MV-4-11 (cell line): Measurements from ENCODE around the gene UGDH.
"Not testable (repeated sequence)": the region's sequence is repeated elsewhere in the genome, so short reads cannot be mapped to it uniquely, and the experiment has no call there.

Experiments
- DNase-seq: peaks from one replicate; lab custom pipeline; 2025; lab: John Stamatoyannopoulos, UW

UGDH gene

GRCh38 chr4:39495446-39496213 is 31.6 kb downstream of the UGDH start:
- no peak for DNase-seq

- no peak for DNase-seq
Measured at GRCh38 chr4:39494354-39494753, 32.9 kb downstream of the UGDH start.

GRCh38 chr4:39490322-39490721 is 36.9 kb downstream of the UGDH start:
- DNase-seq, result no peak

- peak; percentile 33 for DNase-seq
Measured at GRCh38 chr4:39486221-39486804, 40.9 kb downstream of the UGDH start.

- DNase-seq, result peak; percentile 54
Measured at GRCh38 chr4:39484582-39485272, 42.5 kb downstream of the UGDH start.

DNA sequence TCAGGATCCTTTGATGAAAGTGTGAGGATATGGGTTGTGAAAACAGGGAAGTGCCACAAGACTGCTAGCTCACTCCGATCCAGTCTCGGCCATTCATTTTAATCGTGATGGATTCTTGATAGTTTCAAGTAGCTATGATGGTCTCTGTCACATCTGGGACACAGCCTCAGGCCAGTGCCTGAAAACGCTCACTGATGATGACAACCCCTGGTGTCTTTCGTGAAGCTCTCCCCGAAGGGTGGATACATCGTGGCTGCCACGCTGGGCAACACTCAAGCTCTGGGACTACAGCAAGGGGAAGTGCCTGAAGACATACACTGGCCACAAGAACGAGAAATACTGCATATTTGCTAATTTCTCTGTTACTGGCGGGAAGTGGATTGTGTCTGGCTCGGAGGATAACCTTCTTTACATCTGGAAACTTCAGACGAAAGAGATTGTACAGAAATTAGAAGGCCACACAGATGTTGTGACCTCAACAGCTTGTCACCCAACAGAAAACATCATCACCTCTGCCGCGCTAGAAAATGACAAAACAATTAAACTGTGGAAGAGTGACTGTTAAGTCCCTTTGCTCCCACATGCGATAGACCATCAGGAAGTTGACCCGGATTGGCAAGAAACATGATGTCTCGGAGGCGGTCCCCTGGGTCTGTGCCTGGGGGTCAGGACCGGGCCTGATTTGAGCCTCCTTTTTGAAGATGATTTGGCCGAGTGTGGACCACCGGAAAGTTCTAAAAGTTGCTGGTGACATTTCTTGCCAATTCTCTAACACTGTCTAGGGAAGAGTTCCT is 46.1 kb downstream of the UGDH start:
- peak; percentile 79 for DNase-seq

DNA sequence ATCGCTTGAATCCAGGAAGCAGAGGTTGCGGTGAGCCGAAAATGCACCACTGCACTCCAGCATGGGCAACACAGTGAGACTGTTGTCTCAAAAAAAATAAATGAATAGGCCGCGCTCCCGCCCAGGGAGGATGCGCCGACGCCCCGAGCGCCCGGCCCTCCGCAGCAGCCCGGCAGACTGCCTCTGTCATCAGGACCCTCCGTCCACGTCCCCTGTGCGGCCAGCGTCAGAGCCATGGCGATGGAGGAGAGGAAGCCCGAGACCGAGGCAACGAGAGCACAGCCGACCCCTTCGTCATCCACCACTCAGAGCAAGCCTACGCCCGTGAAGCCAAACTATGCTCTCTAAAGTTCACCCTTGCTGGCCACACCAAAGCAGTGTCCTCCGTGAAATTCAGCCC is 47.0 kb downstream of the UGDH start:
- no peak for DNase-seq

- DNase-seq, result no peak
Measured at GRCh38 chr4:39476187-39476895, 50.9 kb downstream of the UGDH start.

DNA sequence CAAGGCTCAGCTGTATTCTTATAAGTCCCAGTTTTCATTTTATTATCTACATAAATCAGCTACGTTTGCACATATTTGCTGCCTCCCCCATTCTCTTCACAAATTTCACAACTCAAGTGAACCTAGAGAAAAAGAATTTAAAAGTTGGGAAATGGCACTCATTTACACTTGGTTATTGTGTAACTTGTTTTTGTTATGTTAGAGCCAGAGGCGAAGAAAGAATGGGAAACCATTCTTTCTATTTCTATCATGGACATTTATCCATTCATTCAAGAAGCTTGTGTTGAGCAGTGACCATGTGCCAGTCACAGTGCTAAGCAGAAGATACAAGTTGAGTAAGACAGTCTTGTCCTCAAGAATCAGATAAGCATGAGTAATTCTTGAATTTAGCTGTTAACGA is 54.8 kb downstream of the UGDH start:
- no peak for DNase-seq

- no peak for DNase-seq
Measured at GRCh38 chr4:39470402-39470801, 56.8 kb downstream of the UGDH start.

DNA sequence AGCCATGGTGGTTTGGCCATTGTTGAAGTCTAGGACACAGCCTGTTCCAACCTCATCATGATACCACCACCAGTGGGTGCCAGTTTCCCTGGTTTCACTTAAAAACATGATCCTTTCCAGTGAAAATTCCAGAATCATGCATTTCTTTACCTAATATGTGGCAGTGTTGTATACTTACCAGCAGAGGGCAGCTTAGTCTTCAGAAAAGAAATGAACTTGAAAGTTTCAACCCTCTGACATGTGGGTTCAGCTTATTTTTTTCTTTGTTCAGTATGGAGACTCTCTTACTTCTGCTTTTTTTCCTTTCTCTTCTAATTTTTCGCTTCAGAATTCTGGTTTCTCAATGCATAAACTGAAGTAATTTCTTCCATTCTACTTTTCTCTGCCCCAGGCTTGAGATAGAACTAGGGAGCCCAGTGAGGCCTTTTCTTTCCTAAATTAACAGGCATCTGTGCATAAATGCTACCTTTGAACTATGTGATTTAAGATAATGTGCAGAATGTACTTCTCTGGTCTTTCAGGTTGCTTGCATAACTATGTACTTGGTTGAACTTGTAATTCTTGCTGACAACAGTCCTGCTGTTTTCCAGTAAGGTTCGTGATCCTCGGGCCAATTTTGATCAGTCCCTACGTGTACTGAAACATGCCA is 57.7 kb downstream of the UGDH start:
- DNase-seq, result peak; percentile 92

DNA sequence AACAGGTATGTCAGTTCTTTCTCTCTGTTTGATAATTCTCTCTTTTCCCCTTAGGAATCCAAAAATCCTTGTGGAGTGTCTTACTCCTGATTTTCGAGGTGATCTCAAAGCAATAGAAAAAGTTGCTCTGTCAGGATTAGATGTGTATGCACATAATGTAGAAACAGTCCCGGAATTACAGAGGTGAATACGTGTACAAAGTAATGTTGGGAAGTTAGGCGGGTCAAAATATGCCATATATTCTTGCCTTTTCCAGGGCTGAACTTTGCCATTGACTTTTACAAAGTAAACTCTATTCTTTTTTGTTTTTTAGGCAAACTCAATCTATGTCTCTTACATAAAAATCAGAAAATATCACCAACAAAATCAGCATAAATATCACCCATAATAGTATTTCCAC is 59.8 kb downstream of the UGDH start:
- no peak for DNase-seq

DNA sequence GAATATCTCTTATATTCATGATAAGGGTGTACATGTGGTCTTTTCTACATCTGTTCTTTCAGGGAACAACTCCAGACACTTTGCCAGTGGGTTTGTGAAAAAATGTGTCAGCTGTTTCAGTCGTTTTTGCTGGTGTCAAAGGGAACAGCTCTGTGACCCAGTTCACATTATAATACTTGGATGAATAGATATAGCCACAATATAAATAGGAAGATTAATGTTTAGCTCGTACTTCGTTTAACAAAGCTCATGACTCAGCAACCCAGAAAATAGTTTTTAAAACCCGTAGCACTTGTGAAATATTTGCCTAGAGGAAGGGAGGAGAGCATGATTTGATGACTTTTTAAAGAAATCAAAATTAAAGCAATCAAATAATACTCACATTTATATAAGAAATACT is 60.5 kb downstream of the UGDH start:
- DNase-seq, result no peak

DNA sequence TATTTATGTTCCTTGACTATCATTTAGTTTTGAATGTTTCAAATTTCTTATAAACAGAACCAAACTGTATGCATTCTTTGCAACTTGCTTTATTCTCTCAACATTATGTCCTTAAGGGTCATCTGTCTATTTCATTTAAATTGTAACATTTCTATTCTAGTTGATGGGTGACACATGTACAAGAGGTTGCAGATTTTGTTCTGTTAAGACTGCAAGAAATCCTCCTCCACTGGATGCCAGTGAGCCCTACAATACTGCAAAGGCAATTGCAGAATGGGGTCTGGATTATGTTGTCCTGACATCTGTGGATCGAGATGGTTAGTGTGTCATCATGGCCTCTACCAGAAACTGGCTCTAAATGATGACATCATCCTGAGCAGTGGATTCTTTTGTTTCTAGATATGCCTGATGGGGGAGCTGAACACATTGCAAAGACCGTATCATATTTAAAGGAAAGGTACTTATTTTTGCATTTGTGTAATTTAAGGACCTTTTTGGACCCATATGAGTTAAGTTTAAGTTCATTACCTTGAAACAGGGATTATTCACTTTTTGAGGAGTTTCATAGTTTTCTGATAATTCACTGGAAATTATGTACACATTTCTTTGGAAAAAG is 62.2 kb downstream of the UGDH start:
- peak; percentile 84 for DNase-seq

DNA sequence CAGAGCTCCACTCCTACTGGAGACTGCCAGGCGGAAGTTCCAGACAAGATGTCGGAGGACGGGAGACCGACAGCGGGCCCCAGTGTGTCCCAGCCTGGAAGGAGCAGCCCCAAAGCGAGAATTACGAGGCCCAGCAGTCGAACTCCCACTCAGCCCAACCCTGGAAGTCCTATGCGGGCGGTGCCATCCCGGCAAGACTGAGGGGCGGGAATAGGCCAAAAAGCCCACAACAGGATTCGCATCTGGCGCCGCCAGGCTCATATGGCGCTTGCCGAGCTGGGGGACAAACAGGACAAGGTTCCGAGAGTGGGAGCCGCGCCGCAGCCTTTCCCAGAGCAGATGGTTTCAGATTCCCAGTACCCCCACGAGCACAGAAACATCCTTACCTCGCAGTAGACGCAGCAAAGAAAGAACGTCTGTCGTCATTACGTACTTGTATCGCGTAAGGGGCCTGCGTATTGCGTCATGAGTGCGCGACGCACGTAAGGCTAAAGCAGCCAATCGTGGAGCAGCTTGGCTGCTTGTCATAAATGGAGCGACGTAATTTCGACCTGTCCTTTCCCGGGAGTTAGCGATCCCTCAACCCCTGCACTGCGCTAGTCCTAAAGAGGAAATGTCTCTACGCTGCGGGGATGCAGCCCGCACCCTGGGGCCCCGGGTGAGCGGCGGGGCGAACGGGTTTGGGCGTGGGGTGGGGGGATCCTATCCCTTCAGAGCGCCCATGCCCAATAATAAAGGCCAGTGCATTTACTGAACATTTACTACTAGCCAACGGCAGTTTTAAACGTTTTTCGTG is 68.5 kb downstream of the UGDH start, which contains the start of the genes LIAS and RPL9:
Gene LIAS (plus strand): TSS at position 552 of the 796 bp plus-strand sequence. CDS start 62 bp downstream, at position 614.
Gene RPL9 (minus strand): TSS at position 418 of the 796 bp plus-strand sequence. CDS start 483 bp downstream, outside the sequence.
- peak; percentile 99 for DNase-seq

DNA sequence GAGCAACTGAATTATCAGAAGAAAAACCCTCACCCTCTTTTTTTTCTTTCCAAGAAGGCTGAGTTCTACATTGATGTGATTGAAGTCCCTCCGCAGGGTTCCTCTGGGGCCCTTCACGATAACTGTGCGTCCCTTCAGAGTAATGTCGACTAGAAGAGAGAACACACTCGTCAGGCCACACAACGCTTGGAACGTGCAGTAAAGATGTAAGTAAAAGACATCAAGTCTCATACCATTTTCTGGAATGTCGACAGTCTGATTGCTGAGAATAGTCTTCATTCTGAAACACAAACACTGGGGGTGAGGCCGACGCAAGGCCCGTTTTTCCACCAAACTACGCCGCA is 69.1 kb downstream of the UGDH start:
- DNase-seq, result not testable (repeated sequence)

GRCh38 chr4:39456946-39457763 is 70.1 kb downstream of the UGDH start:
- peak; percentile 17 for DNase-seq

- no peak for DNase-seq
Measured at GRCh38 chr4:39455486-39455885, 71.8 kb downstream of the UGDH start.

DNA sequence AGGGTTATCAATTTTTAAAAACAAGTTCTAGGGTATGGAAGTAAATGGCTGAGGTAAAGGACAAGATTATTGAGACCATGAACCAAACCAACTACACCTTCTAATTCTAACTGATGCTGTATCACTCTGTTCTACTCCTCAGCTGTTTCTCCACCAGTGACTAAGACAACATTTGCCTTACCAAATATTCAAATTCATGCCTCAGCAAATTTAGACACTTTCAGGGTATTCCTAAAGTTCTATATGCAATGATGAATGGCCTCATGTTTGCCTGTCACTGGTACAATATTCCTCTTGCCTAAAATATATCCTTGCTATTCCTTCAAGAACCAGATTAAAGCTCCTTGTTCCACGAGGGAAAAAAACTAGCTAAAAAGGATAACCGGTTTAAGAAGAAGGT is 73.5 kb downstream of the UGDH start:
- no peak for DNase-seq
